Ovary (tissue), 3 donors: ENCODE measurements around the gene CHD6.

Experiments
- CTCF ChIP-seq, 3 donors: fragments of 450-650 bp in 2 of 3; fragments of 200-600 bp in 1 of 3; IDR thresholded peaks; one replicate each; pipeline versions ENCODE4 v1.5.1 to v1.8.0; 2016 to 2022; ENCODE audit warnings: antibody characterized with exemption in 3 of 3, mild to moderate bottlenecking in 1 of 3
- POLR2A ChIP-seq: fragments of 450-650 bp; IDR thresholded peaks from one replicate; pipeline ENCODE4 v1.6.1; 2017; ENCODE audit warnings: antibody characterized with exemption, mild to moderate bottlenecking, moderate library complexity
- donor health status: DM: no; HTN: no; CAD: no.

GRCh38 chr20:41379551-41379950 lies 238.6 kb downstream of the CHD6 start:
- TF ChIP-seq CTCF (IDR thresholded peaks at IDR 0.05) (no peak), POLR2A (no peak)
